RWPE1 (cell line): ENCODE measurements around the gene LSS.

ENCODE experiments used
- CTCF ChIA-PET: fragments of 350-600 bp; sonication (Branson Sonifier 250); formaldehyde crosslinking; extraction: SDS; loops from one replicate; lab custom pipeline; 2021; lab: Yijun Ruan, JAX
- POLR2A ChIA-PET: fragments of 400-600 bp; formaldehyde crosslinking; extraction: SDS; loops from one replicate; lab custom pipeline; 2020; ENCODE audit warnings: antibody characterized with exemption; ENCODE audit not compliant: low non-redundant PET; lab: Yijun Ruan, JAX
- DNase-seq: peaks from one replicate; pipeline ENCODE4 v3.0.0; 2012; ENCODE audit warnings: low spot score
- H3K27ac ChIP-seq: fragments of 450-650 bp; 2 replicates; pipeline ENCODE4 v1.5.1; 2017
- CTCF ChIP-seq: fragments of 450-650 bp; conservative IDR thresholded peaks from 2 replicates; pipeline ENCODE4 v1.5.1; 2017; ENCODE audit warnings: low read depth, mild to moderate bottlenecking

The LSS gene

GRCh38 chr21:46254208-46254975 lies 25.8 kb upstream of the LSS start:
- TF ChIP-seq CTCF = no peak
- POLR2A ChIA-PET = no interaction called here
- H3K27ac ChIP-seq = peak overlapping the region; percentile 9; the same call in 1 of the 2 replicates
- no peak for DNase-seq
- CTCF ChIA-PET = interaction anchor here (0.6 to 0.7 kb wide), 2 partner anchors 9 to 35 kb away, joined by 3 read pairs; no protein-coding TSS in a partner anchor

- TF ChIP-seq CTCF = no peak
- no peak for DNase-seq
- no peak overlapping the region for H3K27ac ChIP-seq
- ChIA-PET POLR2A (no interaction called here), CTCF (interaction anchor here (0.7 to 1.1 kb wide), 2 partner anchors 10 to 104 kb away, joined by 3 read pairs; no protein-coding TSS in a partner anchor)
These were observed 25.1 kb upstream of the LSS start for GRCh38 chr21:46253610-46254124.

- ChIA-PET CTCF (interaction anchor here (0.6 to 1.1 kb wide), 4 partner anchors 35 to 406 kb away, joined by 3 to 4 read pairs (median 4); no protein-coding TSS in a partner anchor), POLR2A (no interaction called here)
- no peak for DNase-seq
- no peak for TF ChIP-seq CTCF
- H3K27ac ChIP-seq = no peak overlapping the region
These were observed 24.3 kb upstream of the LSS start for GRCh38 chr21:46252840-46253239.

GRCh38 chr21:46250146-46250725 lies 21.7 kb upstream of the LSS start:
- ChIA-PET CTCF (interaction anchor here (1.2 kb wide), 1 partner anchor 76 kb away, joined by 3 read pairs; a partner anchor contains a TSS), POLR2A (no interaction called here)
- TF ChIP-seq CTCF = no peak
- no peak for DNase-seq
- H3K27ac ChIP-seq = peak overlapping the region; percentile 33

- no peak for DNase-seq
- TF ChIP-seq CTCF = no peak
- ChIA-PET CTCF (interaction anchor here (0.5 to 0.6 kb wide), 2 partner anchors 11 to 20 kb away, joined by 3 read pairs; no protein-coding TSS in a partner anchor), POLR2A (no interaction called here)
- no peak overlapping the region for H3K27ac ChIP-seq
These were observed 20.3 kb upstream of the LSS start for GRCh38 chr21:46248827-46249226.

GRCh38 chr21:46248422-46248782 lies 19.8 kb upstream of the LSS start:
- ChIA-PET POLR2A (no interaction called here), CTCF (no interaction called here)
- no peak for TF ChIP-seq CTCF
- DNase-seq = no peak
- no peak overlapping the region for H3K27ac ChIP-seq
